KMS-11 (cell line): ENCODE data around the gene SLC25A18.
"Not testable (repeated sequence)": the region's sequence is repeated elsewhere in the genome, so short reads cannot be mapped to it uniquely, and the experiment has no call there.

Source experiments
- H2AFZ ChIP-seq: fragments of 200-600 bp; sonication (generic); 2 replicates; pipeline ENCODE4 v1.6.1; 2016; ENCODE audit warnings: antibody characterized with exemption, mixed run types, low read depth
- H3K27ac ChIP-seq: fragments of 200-600 bp; sonication (generic); 2 replicates; pipeline ENCODE4 v1.6.1; 2016; ENCODE audit warnings: mild to moderate bottlenecking, mixed run types
- H3K27me3 ChIP-seq: fragments of 200-600 bp; sonication (generic); 2 replicates; pipeline ENCODE4 v1.6.1; 2017; ENCODE audit warnings: mild to moderate bottlenecking, low read depth, mixed run types, moderate library complexity; ENCODE audit not compliant: insufficient read depth
- H3K36me3 ChIP-seq: fragments of 200-600 bp; sonication (generic); 2 replicates; pipeline ENCODE4 v1.6.1; 2017; ENCODE audit warnings: mild to moderate bottlenecking, mixed run types; ENCODE audit not compliant: insufficient read depth
- H3K4me1 ChIP-seq: fragments of 200-600 bp; sonication (generic); 2 replicates; pipeline ENCODE4 v1.6.1; 2016; ENCODE audit warnings: mild to moderate bottlenecking, low read depth, mixed run types; ENCODE audit not compliant: poor library complexity, severe bottlenecking
- H3K4me2 ChIP-seq: fragments of 200-600 bp; sonication (generic); 2 replicates; pipeline ENCODE4 v1.7.0; 2016; ENCODE audit warnings: mild to moderate bottlenecking, mixed run types
- H3K4me3 ChIP-seq: fragments of 200-600 bp; sonication (generic); IDR thresholded peaks from 2 replicates; pipeline ENCODE4 v1.6.1; 2017; ENCODE audit warnings: low read depth, low read length, mixed read lengths; ENCODE audit not compliant: insufficient read depth
- H3K79me2 ChIP-seq: fragments of 200-600 bp; sonication (generic); 2 replicates; pipeline ENCODE4 v1.6.1; 2016; ENCODE audit warnings: low read depth, mixed run types; ENCODE audit not compliant: insufficient read depth
- H3K9ac ChIP-seq: fragments of 200-600 bp; sonication (generic); 2 replicates; pipeline ENCODE4 v1.6.1; 2016; ENCODE audit warnings: mild to moderate bottlenecking, mixed run types
- H4K20me1 ChIP-seq: fragments of 200-600 bp; sonication (generic); 2 replicates; pipeline ENCODE4 v1.6.1; 2016; ENCODE audit warnings: mild to moderate bottlenecking, mixed run types; ENCODE audit not compliant: insufficient read depth
- CTCF ChIP-seq: fragments of 200-600 bp; sonication (generic); conservative IDR thresholded peaks from 2 replicates; pipeline ENCODE4 v1.6.1; 2017; ENCODE audit warnings: low read depth, mild to moderate bottlenecking, antibody characterized with exemption, low read length, moderate library complexity, mixed read lengths

SLC25A18 gene

GRCh38 chr22:17563936-17564391 is 666 bp downstream of the SLC25A18 start:
- H3K36me3 ChIP-seq = no peaks in the 10 kb centered on the region
- no peak overlapping the region for H3K9ac ChIP-seq

GRCh38 chr22:17566016-17566687 is 2.9 kb downstream of the SLC25A18 start:
- H3K4me2 ChIP-seq, H3K36me3 ChIP-seq, H3K27ac ChIP-seq, H3K79me2 ChIP-seq, H2AFZ ChIP-seq, H3K4me3 ChIP-seq, H3K4me1 ChIP-seq, H3K9ac ChIP-seq, H4K20me1 ChIP-seq, H3K27me3 ChIP-seq: not testable (repeated sequence)

More at GRCh38 chr22:17563936-17564391, 666 bp downstream of the SLC25A18 start:
- Histone ChIP-seq H3K4me2 (no peak overlapping the region), H3K27me3 (no peaks in the 10 kb centered on the region), H3K27ac (no peak overlapping the region), H3K79me2 (no peaks in the 10 kb centered on the region), H3K4me1 (no peaks in the 10 kb centered on the region), H4K20me1 (no peaks in the 10 kb centered on the region), H2AFZ (no peak overlapping the region), H3K4me3 (no peak overlapping the region)
- TF ChIP-seq CTCF = no peak

- Histone ChIP-seq H3K9ac (no peak overlapping the region), H3K27ac (no peak overlapping the region), H3K27me3 (no peaks in the 10 kb centered on the region), H3K4me2 (no peak overlapping the region), H2AFZ (no peak overlapping the region), H3K4me3 (no peak overlapping the region), H4K20me1 (no peaks in the 10 kb centered on the region), H3K36me3 (no peaks in the 10 kb centered on the region), H3K79me2 (no peaks in the 10 kb centered on the region), H3K4me1 (no peaks in the 10 kb centered on the region)
- no peak for TF ChIP-seq CTCF
Observed at GRCh38 chr22:17566776-17567175, 3.5 kb downstream of the SLC25A18 start.

- Histone ChIP-seq H3K4me1 (no peaks in the 10 kb centered on the region), H3K9ac (no peak overlapping the region), H3K36me3 (no peaks in the 10 kb centered on the region), H4K20me1 (no peaks in the 10 kb centered on the region), H3K27ac (no peak overlapping the region), H3K79me2 (no peaks in the 10 kb centered on the region), H3K4me3 (no peak overlapping the region), H2AFZ (no peak overlapping the region), H3K27me3 (no peaks in the 10 kb centered on the region), H3K4me2 (no peak overlapping the region)
- no peak for TF ChIP-seq CTCF
Observed at GRCh38 chr22:17569971-17570511, 6.7 kb downstream of the SLC25A18 start.

GRCh38 chr22:17570851-17571631 is 7.7 kb downstream of the SLC25A18 start:
- Histone ChIP-seq H3K27ac (no peak overlapping the region), H2AFZ (no peak overlapping the region), H3K4me3 (no peak overlapping the region), H4K20me1 (no peaks in the 10 kb centered on the region), H3K4me2 (no peak overlapping the region), H3K36me3 (no peaks in the 10 kb centered on the region), H3K79me2 (no peaks in the 10 kb centered on the region), H3K9ac (no peak overlapping the region), H3K27me3 (no peaks in the 10 kb centered on the region), H3K4me1 (no peaks in the 10 kb centered on the region)
- TF ChIP-seq CTCF = no peak
